SK-N-SH (cell line): Measurements from ENCODE around the gene PRR22.

Experiments
- POLR2AphosphoS5 ChIP-seq: IDR thresholded peaks from 2 replicates; pipeline ENCODE4 v1.6.1; 2012; ENCODE audit warnings: low read depth, low read length
- SMC3 ChIP-seq: IDR thresholded peaks from 2 replicates; pipeline ENCODE4 v1.6.1; 2012; ENCODE audit warnings: low read depth, low read length, improper control_type of control experiment

DNA sequence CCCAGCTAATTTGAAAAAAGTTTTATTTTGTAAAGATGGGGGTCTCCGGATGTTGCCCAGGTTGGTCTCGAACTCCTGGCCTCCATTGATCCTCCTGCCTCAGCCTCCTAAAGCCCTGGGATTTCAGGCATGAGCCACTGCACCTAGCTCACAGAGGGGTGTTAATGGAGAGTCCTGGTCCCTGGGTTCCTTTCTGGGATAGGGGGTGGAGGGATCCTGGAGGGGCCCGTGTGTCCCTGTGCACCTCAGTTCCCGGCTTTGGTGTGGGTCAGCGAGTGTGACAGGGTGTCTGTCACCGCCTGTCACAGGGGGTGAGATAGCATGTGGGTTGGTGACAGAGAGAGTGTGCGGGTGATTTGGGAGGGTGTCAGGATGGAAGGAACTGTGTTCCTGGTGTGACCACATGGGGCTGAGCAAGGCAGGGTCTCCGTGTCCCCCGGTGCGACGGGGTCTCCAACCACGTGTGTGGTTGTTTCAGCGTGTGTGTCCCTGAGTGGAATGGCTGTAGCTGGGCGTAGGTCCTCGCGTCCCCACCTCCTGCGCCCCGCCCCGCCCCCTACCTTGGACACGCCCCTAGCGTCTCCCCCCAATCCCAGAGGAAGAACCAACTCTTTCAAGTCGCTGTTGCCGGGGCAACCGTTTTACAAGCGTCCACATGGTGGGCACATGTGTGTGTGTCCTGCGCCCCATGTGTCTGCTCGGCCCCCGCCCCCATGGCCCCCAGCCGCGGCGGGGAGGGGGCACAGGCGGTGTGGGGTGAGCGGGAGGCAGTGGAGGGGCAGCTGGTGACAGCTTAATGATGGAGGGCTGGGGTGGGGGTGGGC is 17.5 kb upstream of the PRR22 start:
- TF ChIP-seq SMC3 = no peak
- TF ChIP-seq POLR2AphosphoS5 = no peak
